A549 (cell line): ENCODE measurements around the gene CCSER1. TPM values are rescaled to one million over a fixed set of nuclear protein-coding genes. Genes with fewer than 3 reads are reported as not detected.
A peak's percentile ranks its signal among the peaks of the same experiment; 100 is the strongest.
"Not testable (repeated sequence)": the region's sequence is repeated elsewhere in the genome, so short reads cannot be mapped to it uniquely, and the experiment has no call there.

Experiments used
- ATAC-seq, 2 experiments: fragments of 200-7000 bp in 1 of 2; fragments of >200 bp in 1 of 2; cut with Nextera tagmentation in 1 of 2; cut with Tn5 transposase in 1 of 2; 3 replicates each; pipeline versions ENCODE4 v1.8.0 to v1.9.1; 2018 to 2020; ENCODE audit warnings: mild to moderate bottlenecking in 1 of 2, moderate library complexity in 1 of 2
- CTCF ChIA-PET: fragments of 300-600 bp; sonication (Branson Sonifier 250); formaldehyde crosslinking; extraction: SDS; loops from one replicate; lab custom pipeline; 2021; ENCODE audit warnings: antibody characterized with exemption, inconsistent platforms; lab: Yijun Ruan, JAX
- POLR2A ChIA-PET: fragments of 350-600 bp; formaldehyde crosslinking; extraction: SDS; loops from one replicate; lab custom pipeline; 2021; ENCODE audit warnings: antibody characterized with exemption, inconsistent platforms; lab: Yijun Ruan, JAX
- DNase-seq, 2 experiments: peaks; one replicate each; pipeline versions ENCODE4 v3.0.0 to v3.0.0-alpha.2; 2011 to 2016; ENCODE audit warnings: low read depth in 1 of 2, low spot score in 1 of 2
- FAIRE-seq: peaks from 2 replicates; lab custom pipeline; 2011; peaks lifted over from hg19 to GRCh38; lab: Jason Lieb, UNC
- H3K27ac ChIP-seq, 2 experiments: fragments of >200 bp; sonication (Bioruptor Twin); formaldehyde crosslinking; 3 replicates each; pipeline ENCODE4 v1.5.1; 2016 to 2017
- H3K4me1 ChIP-seq: fragments of >200 bp; sonication (Bioruptor Twin); formaldehyde crosslinking; 3 replicates; pipeline ENCODE4 v1.6.1; 2016
- H3K4me2 ChIP-seq: fragments of >200 bp; sonication (Bioruptor Twin); formaldehyde crosslinking; 3 replicates; pipeline ENCODE4 v1.6.1; 2016
- H3K4me3 ChIP-seq: fragments of >200 bp; sonication (Bioruptor Twin); formaldehyde crosslinking; 3 replicates; pipeline ENCODE4 v1.5.1; 2016
- H3K9me3 ChIP-seq: fragments of >200 bp; sonication (Bioruptor Twin); formaldehyde crosslinking; 3 replicates; pipeline ENCODE4 v1.6.1; 2016
- ATOH8 ChIP-seq: fragments of 250-450 bp; sonication (Bioruptor Pico); IDR thresholded peaks from 2 replicates; pipeline ENCODE4 v1.5.0; 2020; ENCODE audit warnings: low read depth, mild to moderate bottlenecking, moderate library complexity
- CHD2 ChIP-seq: fragments of 150-350 bp; IDR thresholded peaks from 2 replicates; pipeline ENCODE4 v1.6.1; 2014; ENCODE audit warnings: low read length; ENCODE audit not compliant: partially characterized antibody
- CTCF ChIP-seq: fragments of >200 bp; sonication (Bioruptor Twin); formaldehyde crosslinking; IDR thresholded peaks from 3 replicates; pipeline ENCODE4 v1.5.1; 2016
- EHMT2 ChIP-seq: fragments of 200-600 bp; sonication (generic); IDR thresholded peaks from 2 replicates; pipeline ENCODE4 v1.6.1; 2016; ENCODE audit warnings: antibody characterized with exemption, low read depth, mild to moderate bottlenecking, moderate library complexity
- ESRRA ChIP-seq: fragments of 150-350 bp; IDR thresholded peaks from 2 replicates; pipeline ENCODE4 v1.6.1; 2014; ENCODE audit warnings: mild to moderate bottlenecking, low read length, borderline replicate concordance
- FOSB ChIP-seq: fragments of 250-450 bp; sonication (Bioruptor Pico); IDR thresholded peaks from 2 replicates; pipeline ENCODE4 v1.5.0; 2020; ENCODE audit warnings: mild to moderate bottlenecking, moderate library complexity
- GATA3 ChIP-seq: IDR thresholded peaks from 2 replicates; pipeline ENCODE4 v1.6.1; 2012; ENCODE audit warnings: borderline replicate concordance
- HOXA7 ChIP-seq: fragments of 250-450 bp; sonication (Bioruptor Pico); IDR thresholded peaks from 2 replicates; pipeline ENCODE4 v1.5.0; 2020; ENCODE audit warnings: mild to moderate bottlenecking, moderate library complexity
- HOXB5 ChIP-seq: fragments of 250-450 bp; sonication (Bioruptor Pico); IDR thresholded peaks from 2 replicates; pipeline ENCODE4 v1.5.0; 2020; ENCODE audit warnings: mild to moderate bottlenecking, moderate library complexity
- JUN ChIP-seq, 2 experiments: fragments of >200 bp; sonication (Bioruptor Twin); formaldehyde crosslinking; IDR thresholded peaks; 2 replicates in 1 of 2; 3 replicates in 1 of 2; pipeline ENCODE4 v1.6.1; 2016 to 2017
- JUNB ChIP-seq: fragments of >200 bp; sonication (Bioruptor Twin); formaldehyde crosslinking; IDR thresholded peaks from 2 replicates; pipeline ENCODE4 v1.6.1; 2016
- KDM1A ChIP-seq: fragments of 200-600 bp; sonication (generic); IDR thresholded peaks from 2 replicates; pipeline ENCODE4 v1.6.1; 2016; ENCODE audit warnings: low read depth, mild to moderate bottlenecking
- MAFK ChIP-seq: fragments of 450-650 bp; IDR thresholded peaks from 2 replicates; pipeline ENCODE4 v1.6.1; 2014; ENCODE audit not compliant: partially characterized antibody
- MAZ ChIP-seq: fragments of 150-350 bp; IDR thresholded peaks from 2 replicates; pipeline ENCODE4 v1.6.1; 2014; ENCODE audit warnings: antibody characterized with exemption, low read depth, low read length, borderline replicate concordance
- NFE2L2 ChIP-seq: fragments of 150-350 bp; conservative IDR thresholded peaks from 2 replicates; pipeline ENCODE4 v1.6.1; 2014; ENCODE audit warnings: low read length
- NPAS2 ChIP-seq: fragments of 250-450 bp; sonication (Bioruptor Pico); IDR thresholded peaks from 2 replicates; pipeline ENCODE4 v1.8.0; 2022; ENCODE audit warnings: mild to moderate bottlenecking, moderate library complexity, borderline replicate concordance
- POLR2AphosphoS2 ChIP-seq: conservative IDR thresholded peaks from 2 replicates; pipeline ENCODE4 v1.6.1; 2012; ENCODE audit warnings: low read length, improper control_type of control experiment, inconsistent platforms
- RAD21 ChIP-seq, 2 experiments: fragments of >200 bp in 1 of 2; sonication (Bioruptor Twin) in 1 of 2; formaldehyde crosslinking in 1 of 2; IDR thresholded peaks in 1 of 2; conservative IDR thresholded peaks in 1 of 2; 2 replicates in 1 of 2; 3 replicates in 1 of 2; pipeline ENCODE4 v1.6.1; 2012 to 2018; ENCODE audit warnings: inconsistent platforms in 1 of 2
- RARB ChIP-seq: fragments of 250-450 bp; sonication (Bioruptor Pico); IDR thresholded peaks from 2 replicates; pipeline ENCODE4 v1.8.0; 2021; ENCODE audit warnings: mild to moderate bottlenecking, moderate library complexity
- RNF2 ChIP-seq: fragments of 200-600 bp; sonication (generic); IDR thresholded peaks from 2 replicates; pipeline ENCODE4 v1.6.1; 2016; ENCODE audit warnings: low read depth, mild to moderate bottlenecking, antibody characterized with exemption, moderate library complexity, borderline replicate concordance
- TFCP2L1 ChIP-seq: fragments of 250-450 bp; sonication (Bioruptor Pico); IDR thresholded peaks from 2 replicates; pipeline ENCODE4 v1.5.0; 2021; ENCODE audit warnings: mild to moderate bottlenecking
- TP53 ChIP-seq: fragments of 250-450 bp; sonication (Bioruptor Pico); IDR thresholded peaks from 2 replicates; pipeline ENCODE4 v1.5.0; 2021; ENCODE audit warnings: mild to moderate bottlenecking, moderate library complexity
- ZC3H11A ChIP-seq: fragments of 450-650 bp; IDR thresholded peaks from 2 replicates; pipeline ENCODE4 v1.6.1; 2014; ENCODE audit warnings: antibody characterized with exemption, mild to moderate bottlenecking
- ZSCAN20 ChIP-seq: fragments of 250-450 bp; sonication (Bioruptor Pico); IDR thresholded peaks from 2 replicates; pipeline ENCODE4 v1.8.0; 2022; ENCODE audit warnings: mild to moderate bottlenecking, moderate library complexity
- WGBS: methylation state at CpG from one replicate; pipeline ENCODE4 v1.1.6; 2017; ENCODE audit errors: missing lambda C conversion rate; 5-methylcytosine and 5-hydroxymethylcytosine counted together
- polyA plus RNA-seq, 4 experiments: library from polyadenylated mRNA; depleted of rRNA in 3 of 4; stranded (reverse); fragments of >200 nt; fragmentation: RNase III in 1 of 4; extraction: RNeasy Plus Mini Kit Qiagen cat#74134 plus additional on column Dnase treatment in 1 of 4; gene quantifications; 2 replicates in 3 of 4; 3 replicates in 1 of 4; pipeline ENCODE4 v1.2.3, GENCODE V29; 2011 to 2017
- TF ChIP-seq, protein P1 (sequence below): fragments of 450-650 bp; IDR thresholded peaks from 2 replicates; pipeline ENCODE4 v1.6.1; 2014; ENCODE audit warnings: antibody characterized with exemption

The CCSER1 gene
- polyA plus RNA-seq, 2 of the 4 experiments (the other 2 are of a cell fraction): 0.06 TPM; not detected in 1

DNA sequence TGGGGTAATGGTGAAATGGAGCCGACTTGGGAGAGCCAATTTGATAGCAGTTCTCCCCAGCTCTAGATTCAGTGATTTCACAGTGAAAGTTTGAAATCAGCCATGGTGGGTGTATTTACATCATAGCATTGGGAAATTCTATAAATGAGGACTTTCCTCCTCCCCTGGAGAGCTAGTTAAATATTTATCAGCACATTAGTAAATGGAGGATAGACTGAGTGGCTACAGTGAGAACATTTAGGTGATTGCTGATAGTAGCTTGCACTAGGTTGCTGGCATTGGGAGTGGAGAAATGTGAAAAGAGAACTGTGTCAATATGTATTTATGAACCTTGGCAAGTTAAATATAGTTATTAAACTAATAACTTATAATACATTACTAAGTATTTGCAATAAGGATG, 347.3 kb downstream of the CCSER1 start:
- Histone ChIP-seq H3K9me3 (no peaks in the 10 kb centered on the region), H3K27ac (no peak overlapping the region), H3K4me1 (no peaks in the 10 kb centered on the region; the same call in 2 of the 3 replicates), H3K4me2 (peak overlapping the region; percentile 55; the same call in 2 of the 3 replicates), H3K4me3 (no peak overlapping the region)
- no peak for ATAC-seq
- CTCF ChIA-PET: no interaction called here
- 0% methylated on average over 1 of the region's 1 CpG for WGBS
- FAIRE-seq: no peak
- peak in 1 of 2 experiments; percentile 2 for DNase-seq
- TF ChIP-seq, protein P1, sequence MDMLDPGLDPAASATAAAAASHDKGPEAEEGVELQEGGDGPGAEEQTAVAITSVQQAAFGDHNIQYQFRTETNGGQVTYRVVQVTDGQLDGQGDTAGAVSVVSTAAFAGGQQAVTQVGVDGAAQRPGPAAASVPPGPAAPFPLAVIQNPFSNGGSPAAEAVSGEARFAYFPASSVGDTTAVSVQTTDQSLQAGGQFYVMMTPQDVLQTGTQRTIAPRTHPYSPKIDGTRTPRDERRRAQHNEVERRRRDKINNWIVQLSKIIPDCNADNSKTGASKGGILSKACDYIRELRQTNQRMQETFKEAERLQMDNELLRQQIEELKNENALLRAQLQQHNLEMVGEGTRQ: no peak
- TF ChIP-seq ZSCAN20: no peak
- no peak for TF ChIP-seq MAZ
- no peak for TF ChIP-seq CTCF
- TF ChIP-seq KDM1A: no peak
- no peak for TF ChIP-seq FOSB (CRISPR knock-in tag)
- TF ChIP-seq RNF2: no peak
- TF ChIP-seq ZC3H11A: no peak
- no peak for TF ChIP-seq HOXA7
- TF ChIP-seq TP53 (CRISPR knock-in tag): no peak
- TF ChIP-seq CHD2: no peak
- no peak for TF ChIP-seq ATOH8 (CRISPR knock-in tag)
- no peak for TF ChIP-seq POLR2AphosphoS2
- TF ChIP-seq HOXB5 (CRISPR knock-in tag): no peak
- no peak for TF ChIP-seq GATA3
- TF ChIP-seq JUN (IDR thresholded peaks at IDR 0.05): no peak
- POLR2A ChIA-PET: no interaction called here

DNA sequence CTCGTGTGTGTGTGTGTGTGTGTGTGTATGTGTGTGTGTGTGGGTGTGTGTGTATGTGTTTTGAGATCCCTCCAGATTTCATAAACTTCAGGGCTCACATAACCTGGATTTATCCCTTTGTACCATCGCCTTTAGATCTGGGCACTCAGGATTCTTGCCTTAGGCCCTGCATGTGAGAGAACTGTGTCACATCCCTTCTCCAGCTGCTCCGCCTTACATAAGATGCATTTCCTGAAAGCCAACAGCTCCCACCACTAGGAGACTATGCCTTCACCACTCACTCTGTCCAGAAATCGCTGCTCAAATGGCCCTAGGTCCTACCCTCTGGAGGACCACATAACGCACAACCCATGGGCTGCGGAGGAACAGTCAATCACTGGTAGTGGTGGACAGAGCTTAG, 348.8 kb downstream of the CCSER1 start:
- Histone ChIP-seq H3K27ac (no peak overlapping the region), H3K4me2 (no peak overlapping the region), H3K4me1 (no peaks in the 10 kb centered on the region; the same call in 2 of the 3 replicates), H3K4me3 (no peak overlapping the region), H3K9me3 (no peaks in the 10 kb centered on the region)
- DNase-seq (no peak), FAIRE-seq (no peak), ATAC-seq (no peak)
- WGBS: 52% methylated on average over 5 of the region's 6 CpGs
- TF ChIP-seq TFCP2L1 (CRISPR knock-in tag): no peak
- no peak for TF ChIP-seq HOXB5 (CRISPR knock-in tag)
- CTCF ChIA-PET: no interaction called here
- POLR2A ChIA-PET: no interaction called here

GRCh38 chr4:90476586-90476985, 349.4 kb downstream of the CCSER1 start:
- DNase-seq (no peak), FAIRE-seq (no peak), ATAC-seq (no peak)
- Histone ChIP-seq H3K4me2 (no peak overlapping the region), H3K4me1 (no peaks in the 10 kb centered on the region; the same call in 2 of the 3 replicates), H3K27ac (no peak overlapping the region), H3K4me3 (no peak overlapping the region), H3K9me3 (no peaks in the 10 kb centered on the region)
- ChIA-PET CTCF (no interaction called here), POLR2A (no interaction called here)
- TF ChIP-seq RAD21 (conservative IDR thresholded peaks at IDR 0.05 in 1 of 2, IDR thresholded peaks at IDR 0.05 in 1 of 2): no peak
- TF ChIP-seq RARB: no peak
- no peak for TF ChIP-seq MAFK
- TF ChIP-seq ESRRA: no peak
- no peak for TF ChIP-seq JUNB
- no peak for TF ChIP-seq NPAS2 (CRISPR knock-in tag)
- no peak for TF ChIP-seq EHMT2
- TF ChIP-seq HOXA7: no peak
- no peak for TF ChIP-seq NFE2L2
- WGBS: 39% methylated on average over 4 of the region's 4 CpGs

- WGBS: 19% methylated on average over 6 of the region's 9 CpGs
- POLR2A ChIA-PET, H3K9me3 ChIP-seq, H3K4me3 ChIP-seq, FAIRE-seq, ATAC-seq, DNase-seq, H3K4me1 ChIP-seq, H3K4me2 ChIP-seq, CTCF ChIA-PET, H3K27ac ChIP-seq: not testable (repeated sequence)
Observed at GRCh38 chr4:90484894-90485293, 357.7 kb downstream of the CCSER1 start.
